DND-41 (cell line): ENCODE measurements around the gene EPHX1.
A peak's percentile ranks its signal among the peaks of the same experiment; 100 is the strongest.

Experiments used
- ATAC-seq: fragments of 200-7000 bp; cut with Tn5 transposase; 3 replicates; pipeline ENCODE4 v1.9.1; 2021; ENCODE audit warnings: low read depth; ENCODE audit not compliant: insufficient read depth
- DNase-seq: peaks from one replicate; pipeline ENCODE4 v3.0.0-alpha.2; 2020
- H2AFZ ChIP-seq: 2 replicates; pipeline ENCODE4 v1.6.0; 2012; ENCODE audit warnings: low read depth, low read length
- H3K27ac ChIP-seq: 2 replicates; pipeline ENCODE4 v1.5.1; 2012; ENCODE audit warnings: low read length, inconsistent platforms
- H3K27me3 ChIP-seq: fragments of 200-600 bp; sonication (generic); 2 replicates; pipeline ENCODE4 v1.6.0; 2012; ENCODE audit warnings: low read length, mild to moderate bottlenecking, inconsistent platforms; ENCODE audit not compliant: insufficient read depth, poor library complexity
- H3K36me3 ChIP-seq: 2 replicates; pipeline ENCODE4 v1.5.1; 2012; ENCODE audit warnings: low read length, inconsistent platforms; ENCODE audit not compliant: insufficient read depth
- H3K4me1 ChIP-seq: 2 replicates; pipeline ENCODE4 v1.5.1; 2012; ENCODE audit warnings: mild to moderate bottlenecking, low read length; ENCODE audit not compliant: insufficient read depth
- H3K4me2 ChIP-seq: 2 replicates; pipeline ENCODE4 v1.6.0; 2012; ENCODE audit warnings: mild to moderate bottlenecking, moderate library complexity, low read length, inconsistent platforms; ENCODE audit not compliant: insufficient read depth
- H3K4me3 ChIP-seq, 2 experiments: fragments of 200-600 bp in 1 of 2; shearing (Covaris generic) in 1 of 2; 2 replicates each; pipeline ENCODE4 v1.5.1; 2012 to 2016; ENCODE audit warnings: inconsistent platforms in 2 of 2, low read length in 2 of 2, mild to moderate bottlenecking in 2 of 2, low read depth in 1 of 2, moderate library complexity in 1 of 2
- H3K79me2 ChIP-seq: 2 replicates; pipeline ENCODE4 v1.6.0; 2012; ENCODE audit warnings: low read length, inconsistent platforms; ENCODE audit not compliant: insufficient read depth
- H3K9ac ChIP-seq: 2 replicates; pipeline ENCODE4 v1.6.0; 2012; ENCODE audit warnings: low read depth, mild to moderate bottlenecking, inconsistent platforms, low read length, moderate library complexity
- H3K9me3 ChIP-seq: 2 replicates; pipeline ENCODE4 v1.5.1; 2012; ENCODE audit warnings: low read length, moderate library complexity, mild to moderate bottlenecking, inconsistent platforms; ENCODE audit not compliant: insufficient read depth, severe bottlenecking
- H4K20me1 ChIP-seq: 2 replicates; pipeline ENCODE4 v1.6.0; 2012; ENCODE audit warnings: low read length; ENCODE audit not compliant: insufficient read depth
- EZH2 ChIP-seq: IDR thresholded peaks from 3 replicates; pipeline ENCODE4 v1.6.1; 2012; ENCODE audit warnings: borderline replicate concordance, low read depth, mild to moderate bottlenecking, moderate library complexity, low read length, inconsistent platforms; ENCODE audit not compliant: severe bottlenecking
- TF ChIP-seq, protein P1 (sequence below): IDR thresholded peaks from 2 replicates; pipeline ENCODE4 v1.5.1; 2012; ENCODE audit warnings: borderline replicate concordance, low read length, moderate library complexity, mild to moderate bottlenecking; ENCODE audit not compliant: poor library complexity, severe bottlenecking; ENCODE audit errors: extremely low read depth

EPHX1 gene

GRCh38 chr1:225881959-225882693, 72.2 kb downstream of the EPHX1 start, which contains the start of gene TMEM63A:
Gene TMEM63A (minus strand): TSS chr1:225882380. CDS start chr1:225877580, 4,800 bp downstream.
- H4K20me1 ChIP-seq: peaks cover 3% of the 10 kb centered on the region; the same call in 1 of the 2 replicates
- TF ChIP-seq, protein P1, sequence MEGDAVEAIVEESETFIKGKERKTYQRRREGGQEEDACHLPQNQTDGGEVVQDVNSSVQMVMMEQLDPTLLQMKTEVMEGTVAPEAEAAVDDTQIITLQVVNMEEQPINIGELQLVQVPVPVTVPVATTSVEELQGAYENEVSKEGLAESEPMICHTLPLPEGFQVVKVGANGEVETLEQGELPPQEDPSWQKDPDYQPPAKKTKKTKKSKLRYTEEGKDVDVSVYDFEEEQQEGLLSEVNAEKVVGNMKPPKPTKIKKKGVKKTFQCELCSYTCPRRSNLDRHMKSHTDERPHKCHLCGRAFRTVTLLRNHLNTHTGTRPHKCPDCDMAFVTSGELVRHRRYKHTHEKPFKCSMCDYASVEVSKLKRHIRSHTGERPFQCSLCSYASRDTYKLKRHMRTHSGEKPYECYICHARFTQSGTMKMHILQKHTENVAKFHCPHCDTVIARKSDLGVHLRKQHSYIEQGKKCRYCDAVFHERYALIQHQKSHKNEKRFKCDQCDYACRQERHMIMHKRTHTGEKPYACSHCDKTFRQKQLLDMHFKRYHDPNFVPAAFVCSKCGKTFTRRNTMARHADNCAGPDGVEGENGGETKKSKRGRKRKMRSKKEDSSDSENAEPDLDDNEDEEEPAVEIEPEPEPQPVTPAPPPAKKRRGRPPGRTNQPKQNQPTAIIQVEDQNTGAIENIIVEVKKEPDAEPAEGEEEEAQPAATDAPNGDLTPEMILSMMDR: no peak
- TF ChIP-seq EZH2: no peak
- peak within 1 kb of the TSS; percentile 72 for H3K9ac ChIP-seq
- peak within 1 kb of the TSS; percentile 59 for H3K27ac ChIP-seq
- H3K4me2 ChIP-seq: peak within 1 kb of the TSS; percentile 88
- H3K9me3 ChIP-seq: no peaks in the 10 kb centered on the region
- DNase-seq: peak; percentile 87
- H3K27me3 ChIP-seq: peaks cover 9% of the 10 kb centered on the region
- ATAC-seq: peak; percentile 72
- no peaks in the 10 kb centered on the region; the same call in 1 of the 2 replicates for H3K36me3 ChIP-seq
- peak within 1 kb of the TSS; percentile 61 to 84; a peak in 3 of 4 replicates for H3K4me3 ChIP-seq
- peaks cover 44% of the 10 kb centered on the region for H3K4me1 ChIP-seq
- H2AFZ ChIP-seq: peak within 1 kb of the TSS; percentile 98
- no peaks in the 10 kb centered on the region for H3K79me2 ChIP-seq

- no peaks in the 10 kb centered on the region for H3K79me2 ChIP-seq
- H3K36me3 ChIP-seq: no peaks in the 10 kb centered on the region; the same call in 1 of the 2 replicates
- ATAC-seq: peak; percentile 29; the same call in 2 of the 3 replicates
- TF ChIP-seq, protein P1: no peak
- no peak for TF ChIP-seq EZH2
- peak overlapping the region; percentile 45 for H3K27ac ChIP-seq
- H3K27me3 ChIP-seq: peaks cover 9% of the 10 kb centered on the region
- DNase-seq: no peak
- peak overlapping the region; percentile 61 to 84; a peak in 3 of 4 replicates for H3K4me3 ChIP-seq
- H2AFZ ChIP-seq: peak overlapping the region; percentile 98
- H3K9ac ChIP-seq: peak overlapping the region; percentile 72
- no peaks in the 10 kb centered on the region for H3K9me3 ChIP-seq
- H3K4me2 ChIP-seq: peak overlapping the region; percentile 88
- peaks cover 44% of the 10 kb centered on the region for H3K4me1 ChIP-seq
- H4K20me1 ChIP-seq: peaks cover 3% of the 10 kb centered on the region; the same call in 1 of the 2 replicates
Measured at GRCh38 chr1:225882694-225883615, 73.0 kb downstream of the EPHX1 start.

GRCh38 chr1:225883616-225884265, 73.8 kb downstream of the EPHX1 start:
- Histone ChIP-seq H3K4me1 (peaks cover 43% of the 10 kb centered on the region), H2AFZ (no peak overlapping the region), H3K27me3 (peaks cover 9% of the 10 kb centered on the region), H3K27ac (no peak overlapping the region), H3K36me3 (no peaks in the 10 kb centered on the region; the same call in 1 of the 2 replicates), H3K9ac (no peak overlapping the region), H3K4me2 (no peak overlapping the region), H3K79me2 (no peaks in the 10 kb centered on the region), H3K4me3 (no peak overlapping the region), H3K9me3 (no peaks in the 10 kb centered on the region), H4K20me1 (peaks cover 3% of the 10 kb centered on the region; the same call in 1 of the 2 replicates)
- DNase-seq (no peak), ATAC-seq (no peak)
- TF ChIP-seq, protein P1: no peak
- TF ChIP-seq EZH2: no peak
